Measurements from ENCODE around the gene BEND6. TPM values are rescaled to one million over a fixed set of nuclear protein-coding genes. Genes with fewer than 3 reads are reported as not detected.
"Not testable (repeated sequence)": the region's sequence is repeated elsewhere in the genome, so short reads cannot be mapped to it uniquely, and the experiment has no call there.

Gene BEND6
- total RNA-seq, 1 experiment from 2014 or later = 1.8 TPM

- intact Hi-C loops (cut with micrococcal nuclease; ENCODE audit: unreplicated experiment); H3K4me3 Mint-ChIP-seq (ENCODE audit: low read depth, unreplicated experiment); CTCF ChIA-PET; BruUV-seq (replicated peaks); DNase-seq; H3K9me3 Mint-ChIP-seq (ENCODE audit: low read depth, unreplicated experiment); H3K27ac Mint-ChIP-seq (ENCODE audit: unreplicated experiment): not testable (repeated sequence)
- Mint-ChIP-seq H3K27me3 (ENCODE audit: unreplicated experiment) (peaks cover 28% of the 10 kb centered on the region), H3K36me3 (ENCODE audit: insufficient read depth, unreplicated experiment) (peaks cover 23% of the 10 kb centered on the region), H3K4me1 (ENCODE audit: low read depth, unreplicated experiment) (peaks cover 10% of the 10 kb centered on the region)
Measured at GRCh38 chr6:57047859-57048258, 93.0 kb downstream of the BEND6 start.

- no peak for DNase-seq
- Mint-ChIP-seq H3K36me3 (ENCODE audit: insufficient read depth, unreplicated experiment) (peaks cover 23% of the 10 kb centered on the region), H3K4me3 (ENCODE audit: low read depth, unreplicated experiment) (no peak overlapping the region), H3K4me1 (ENCODE audit: low read depth, unreplicated experiment) (peaks cover 10% of the 10 kb centered on the region), H3K9me3 (ENCODE audit: low read depth, unreplicated experiment) (no peaks in the 10 kb centered on the region), H3K27me3 (ENCODE audit: unreplicated experiment) (peaks cover 20% of the 10 kb centered on the region), H3K27ac (ENCODE audit: unreplicated experiment) (no peak overlapping the region)
- BruUV-seq (replicated peaks) = no TSS peak
- no peak for TF ChIP-seq CTCF (IDR thresholded peaks at IDR 0.05; ENCODE audit: unreplicated experiment)
- intact Hi-C loops (cut with micrococcal nuclease; ENCODE audit: unreplicated experiment) = no loop called here
- CTCF ChIA-PET = no interaction called here
Measured at GRCh38 chr6:57048577-57048976, 93.7 kb downstream of the BEND6 start.

GRCh38 chr6:57063847-57064246, 108.9 kb downstream of the BEND6 start:
- CTCF ChIA-PET = no interaction called here
- no peaks in the 10 kb centered on the region for H3K27me3 Mint-ChIP-seq (ENCODE audit: unreplicated experiment)

GRCh38 chr6:57064809-57065208, 109.9 kb downstream of the BEND6 start:
- intact Hi-C loops (cut with micrococcal nuclease; ENCODE audit: unreplicated experiment) = no loop called here
- no TSS peak for BruUV-seq (replicated peaks)
- peaks cover 16% of the 10 kb centered on the region for H3K36me3 Mint-ChIP-seq (ENCODE audit: insufficient read depth, unreplicated experiment)
- no peak overlapping the region for H3K27ac Mint-ChIP-seq (ENCODE audit: unreplicated experiment)
- CTCF ChIA-PET = no interaction called here
- H3K4me1 Mint-ChIP-seq (ENCODE audit: low read depth, unreplicated experiment) = no peaks in the 10 kb centered on the region
- DNase-seq = no peak
- TF ChIP-seq CTCF (IDR thresholded peaks at IDR 0.05; ENCODE audit: unreplicated experiment) = no peak
- no peaks in the 10 kb centered on the region for H3K9me3 Mint-ChIP-seq (ENCODE audit: low read depth, unreplicated experiment)
- no peak overlapping the region for H3K4me3 Mint-ChIP-seq (ENCODE audit: low read depth, unreplicated experiment)
- no peaks in the 10 kb centered on the region for H3K27me3 Mint-ChIP-seq (ENCODE audit: unreplicated experiment)

More at GRCh38 chr6:57063847-57064246, 108.9 kb downstream of the BEND6 start:
- DNase-seq = no peak
- Mint-ChIP-seq H3K9me3 (ENCODE audit: low read depth, unreplicated experiment) (no peaks in the 10 kb centered on the region), H3K27ac (ENCODE audit: unreplicated experiment) (no peak overlapping the region), H3K36me3 (ENCODE audit: insufficient read depth, unreplicated experiment) (peaks cover 16% of the 10 kb centered on the region), H3K4me1 (ENCODE audit: low read depth, unreplicated experiment) (no peaks in the 10 kb centered on the region), H3K4me3 (ENCODE audit: low read depth, unreplicated experiment) (no peak overlapping the region)
- TF ChIP-seq CTCF (IDR thresholded peaks at IDR 0.05; ENCODE audit: unreplicated experiment) = no peak
- no TSS peak for BruUV-seq (replicated peaks)
- intact Hi-C loops (cut with micrococcal nuclease; ENCODE audit: unreplicated experiment) = no loop called here

GRCh38 chr6:57068061-57068460, 113.2 kb downstream of the BEND6 start:
- CTCF ChIA-PET = no interaction called here
- Mint-ChIP-seq H3K36me3 (ENCODE audit: insufficient read depth, unreplicated experiment) (peaks cover 8% of the 10 kb centered on the region), H3K27ac (ENCODE audit: unreplicated experiment) (no peak overlapping the region), H3K9me3 (ENCODE audit: low read depth, unreplicated experiment) (no peaks in the 10 kb centered on the region), H3K4me3 (ENCODE audit: low read depth, unreplicated experiment) (no peak overlapping the region), H3K27me3 (ENCODE audit: unreplicated experiment) (no peaks in the 10 kb centered on the region), H3K4me1 (ENCODE audit: low read depth, unreplicated experiment) (no peaks in the 10 kb centered on the region)
- intact Hi-C loops (cut with micrococcal nuclease; ENCODE audit: unreplicated experiment) = no loop called here
- no peak for DNase-seq
- BruUV-seq (replicated peaks) = no TSS peak
- no peak for TF ChIP-seq CTCF (IDR thresholded peaks at IDR 0.05; ENCODE audit: unreplicated experiment)

All from Calu3 (cell line).